PFSK-1 (cell line): ENCODE results near the gene MAP3K4.

Source experiments
- POLR2AphosphoS5 ChIP-seq: IDR thresholded peaks from 2 replicates; pipeline ENCODE4 v1.6.1; 2012; ENCODE audit warnings: low read depth, mild to moderate bottlenecking, control low read depth, low read length, moderate library complexity
- TAF1 ChIP-seq: IDR thresholded peaks from 2 replicates; pipeline ENCODE4 v1.6.1; 2012; ENCODE audit warnings: low read length, control low read depth, borderline replicate concordance; ENCODE audit not compliant: insufficient read depth
- TF ChIP-seq, protein P1 (sequence below), 2 experiments: IDR thresholded peaks; 2 replicates each; pipeline versions ENCODE4 v1.6.1 to v1.8.0; 2011 to 2012; ENCODE audit warnings: low read depth in 2 of 2, low read length in 2 of 2, control low read depth in 1 of 2, inconsistent platforms in 1 of 2, mild to moderate bottlenecking in 1 of 2, moderate library complexity in 1 of 2; ENCODE audit not compliant: insufficient read depth in 1 of 2

DNA sequence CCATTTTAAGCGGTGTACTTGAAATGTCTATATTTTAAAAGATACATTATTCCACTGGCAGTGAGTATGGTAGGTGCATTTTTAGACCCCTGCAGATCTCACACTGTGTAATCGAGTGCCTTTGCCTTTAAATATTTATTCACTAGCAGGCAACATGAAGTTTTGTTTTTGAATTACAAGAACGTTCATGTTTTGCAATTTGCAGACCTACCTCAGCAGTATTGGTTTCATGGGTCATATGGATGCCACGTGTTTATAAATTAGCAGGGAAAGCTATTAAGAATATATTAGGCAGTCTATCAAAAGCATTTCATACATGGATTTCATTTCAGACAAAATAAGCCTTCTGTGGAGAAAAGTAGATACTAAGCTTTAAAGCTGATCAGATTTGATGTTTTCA is 7.2 kb downstream of the MAP3K4 start:
- TF ChIP-seq, protein P1, sequence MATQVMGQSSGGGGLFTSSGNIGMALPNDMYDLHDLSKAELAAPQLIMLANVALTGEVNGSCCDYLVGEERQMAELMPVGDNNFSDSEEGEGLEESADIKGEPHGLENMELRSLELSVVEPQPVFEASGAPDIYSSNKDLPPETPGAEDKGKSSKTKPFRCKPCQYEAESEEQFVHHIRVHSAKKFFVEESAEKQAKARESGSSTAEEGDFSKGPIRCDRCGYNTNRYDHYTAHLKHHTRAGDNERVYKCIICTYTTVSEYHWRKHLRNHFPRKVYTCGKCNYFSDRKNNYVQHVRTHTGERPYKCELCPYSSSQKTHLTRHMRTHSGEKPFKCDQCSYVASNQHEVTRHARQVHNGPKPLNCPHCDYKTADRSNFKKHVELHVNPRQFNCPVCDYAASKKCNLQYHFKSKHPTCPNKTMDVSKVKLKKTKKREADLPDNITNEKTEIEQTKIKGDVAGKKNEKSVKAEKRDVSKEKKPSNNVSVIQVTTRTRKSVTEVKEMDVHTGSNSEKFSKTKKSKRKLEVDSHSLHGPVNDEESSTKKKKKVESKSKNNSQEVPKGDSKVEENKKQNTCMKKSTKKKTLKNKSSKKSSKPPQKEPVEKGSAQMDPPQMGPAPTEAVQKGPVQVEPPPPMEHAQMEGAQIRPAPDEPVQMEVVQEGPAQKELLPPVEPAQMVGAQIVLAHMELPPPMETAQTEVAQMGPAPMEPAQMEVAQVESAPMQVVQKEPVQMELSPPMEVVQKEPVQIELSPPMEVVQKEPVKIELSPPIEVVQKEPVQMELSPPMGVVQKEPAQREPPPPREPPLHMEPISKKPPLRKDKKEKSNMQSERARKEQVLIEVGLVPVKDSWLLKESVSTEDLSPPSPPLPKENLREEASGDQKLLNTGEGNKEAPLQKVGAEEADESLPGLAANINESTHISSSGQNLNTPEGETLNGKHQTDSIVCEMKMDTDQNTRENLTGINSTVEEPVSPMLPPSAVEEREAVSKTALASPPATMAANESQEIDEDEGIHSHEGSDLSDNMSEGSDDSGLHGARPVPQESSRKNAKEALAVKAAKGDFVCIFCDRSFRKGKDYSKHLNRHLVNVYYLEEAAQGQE (IDR thresholded peaks at IDR 0.05; ENCODE audit: insufficient read depth in 1 of 2, low read depth in 2 of 2, low read length in 2 of 2) = no peak
- TF ChIP-seq TAF1 (no peak), POLR2AphosphoS5 (no peak)
